GM12891 (cell line): Measurements from ENCODE around the gene COG1.

Source experiments
- POLR2A ChIP-seq: IDR thresholded peaks from 2 replicates; pipeline ENCODE4 v1.6.1; 2011; ENCODE audit warnings: low read depth, low read length, control low read depth
- POLR2AphosphoS5 ChIP-seq: IDR thresholded peaks from 2 replicates; pipeline ENCODE4 v1.6.1; 2011; ENCODE audit warnings: low read depth, low read length, control low read depth
- SPI1 ChIP-seq: IDR thresholded peaks from 2 replicates; pipeline ENCODE4 v1.6.1; 2011; ENCODE audit warnings: low read depth, low read length, control low read depth
- TAF1 ChIP-seq: IDR thresholded peaks from 2 replicates; pipeline ENCODE4 v1.6.1; 2011; ENCODE audit warnings: low read depth, low read length, control low read depth

- peak; percentile 63; the same call in 1 of the 2 replicates for TF ChIP-seq POLR2A
- TF ChIP-seq POLR2AphosphoS5: no peak
- TF ChIP-seq SPI1: no peak
- no peak for TF ChIP-seq TAF1
These were observed 505 bp upstream of the COG1 start for GRCh38 chr17:73192206-73192893.
